HG03039 (cell line): Measurements from ENCODE around the gene POLR3C.
A peak's percentile ranks its signal among the peaks of the same experiment; 100 is the strongest.

Experiments used
- ATAC-seq: cut with Tn5 transposase; IDR thresholded peaks from one replicate; pipeline ENCODE4 v1.9.1; 2021; ENCODE audit warnings: mild to moderate bottlenecking, moderate library complexity; ENCODE audit not compliant: unreplicated experiment

The POLR3C gene

DNA sequence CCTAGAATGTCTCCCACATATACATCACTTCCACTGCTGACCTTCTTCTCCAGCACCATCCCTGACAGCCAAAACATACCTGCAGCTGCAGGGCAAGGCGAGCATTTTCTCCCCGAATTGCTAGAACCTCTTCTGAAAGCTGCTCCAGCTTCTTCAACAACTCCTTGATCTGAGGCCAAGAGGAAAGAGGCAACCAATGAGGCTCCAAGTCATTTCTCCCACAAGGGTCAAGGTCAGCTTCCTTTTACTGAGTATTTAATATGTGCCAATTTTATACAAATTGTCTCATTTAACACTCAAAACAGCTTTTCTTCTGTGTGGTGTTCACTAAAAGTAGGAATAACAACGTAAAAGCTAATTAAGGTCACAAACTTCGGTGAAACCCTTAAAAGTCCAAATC lies 44.2 kb downstream of the POLR3C start:
- no peak for ATAC-seq

DNA sequence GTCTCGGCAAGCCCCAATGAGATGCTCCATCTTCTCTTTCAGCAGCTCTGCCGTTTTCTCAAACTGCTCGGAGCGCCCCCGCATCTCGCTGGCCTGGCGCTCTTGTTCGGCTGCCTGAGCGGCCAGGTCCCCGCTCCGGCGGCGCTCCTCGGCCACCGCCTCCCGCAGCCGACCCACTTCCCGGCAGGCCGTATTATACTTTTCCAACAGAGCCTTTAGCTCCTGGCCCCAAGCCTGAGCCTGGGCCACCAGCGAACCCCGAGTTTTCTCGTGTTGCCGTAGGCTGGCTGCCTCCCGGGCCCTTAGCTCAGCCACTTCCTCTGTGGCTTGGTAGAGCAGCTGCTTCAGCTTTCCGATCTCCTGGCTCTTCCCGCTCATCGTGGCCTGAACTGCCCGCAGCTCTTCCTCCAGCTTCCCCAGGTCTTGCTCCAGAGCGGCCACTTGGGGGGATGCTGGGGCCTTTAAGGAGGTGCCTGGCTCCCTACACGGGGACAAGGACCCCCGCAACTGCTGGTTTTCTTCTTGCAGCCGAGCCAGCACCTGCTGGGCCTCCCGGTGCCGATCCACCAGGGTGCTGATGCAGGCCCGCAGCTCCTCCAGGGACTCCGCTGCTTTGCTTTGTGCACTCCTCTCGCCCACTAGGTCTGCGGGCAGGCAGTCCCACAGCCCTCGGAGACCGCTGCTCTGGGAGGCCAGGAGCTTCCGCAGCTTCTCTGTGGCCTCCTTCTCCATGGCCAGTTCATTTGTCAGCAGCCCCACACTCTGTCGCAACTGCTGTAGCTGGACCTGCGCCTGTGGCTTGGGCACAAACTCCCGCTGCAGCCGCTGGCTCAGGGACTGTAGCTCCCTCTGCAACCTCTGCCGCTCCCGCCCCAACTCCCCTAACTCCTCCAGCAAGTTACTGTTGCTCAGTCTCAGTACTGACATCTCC lies 48.3 kb downstream of the POLR3C start:
- no peak for ATAC-seq

DNA sequence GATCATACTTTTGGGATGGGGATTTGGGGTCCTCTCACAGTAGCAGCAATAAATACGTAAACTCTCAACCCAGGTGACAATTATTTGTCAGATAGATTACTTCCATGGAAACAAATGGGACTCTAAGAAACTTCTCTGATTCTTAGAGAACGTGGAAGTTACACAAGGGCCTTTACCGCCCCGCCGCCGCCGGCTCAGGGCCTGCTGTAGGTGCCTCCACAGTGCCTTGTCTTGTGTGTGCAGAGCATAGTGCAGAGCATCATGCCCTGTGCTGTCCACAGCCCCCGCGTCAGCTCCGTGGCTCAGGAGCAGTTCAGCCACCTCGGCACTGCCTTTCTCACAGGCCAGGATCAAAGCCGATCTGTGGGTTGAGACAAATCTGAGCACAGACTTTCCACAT lies 50.6 kb downstream of the POLR3C start:
- ATAC-seq: no peak

DNA sequence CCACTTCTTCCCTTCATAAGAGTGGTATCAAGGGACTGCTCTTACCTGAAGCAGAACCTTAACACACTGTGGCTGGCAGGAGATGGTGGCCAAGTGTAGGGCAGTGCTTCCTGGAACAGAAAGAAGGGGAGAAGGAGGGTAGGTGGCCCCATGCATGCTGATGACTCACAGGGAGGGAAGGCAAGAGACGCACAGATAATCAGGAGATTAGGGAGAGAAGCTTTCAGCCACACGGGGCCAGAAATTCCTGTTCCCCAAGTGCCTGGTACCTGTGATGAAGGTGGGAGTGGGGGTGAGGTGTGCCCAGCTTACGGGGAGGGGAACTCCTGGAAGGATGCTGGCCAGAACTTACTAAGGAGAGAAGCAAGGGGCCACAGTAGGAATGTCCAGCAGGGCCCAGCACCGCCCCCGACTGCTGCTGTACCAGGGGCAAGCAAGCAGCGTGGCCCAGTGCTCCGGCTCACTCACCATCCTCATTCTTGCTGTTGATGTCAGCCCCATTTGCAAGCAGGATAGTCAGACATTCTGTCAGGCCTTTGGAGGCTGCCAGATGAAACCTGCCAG lies 54.0 kb downstream of the POLR3C start:
- no peak for ATAC-seq

DNA sequence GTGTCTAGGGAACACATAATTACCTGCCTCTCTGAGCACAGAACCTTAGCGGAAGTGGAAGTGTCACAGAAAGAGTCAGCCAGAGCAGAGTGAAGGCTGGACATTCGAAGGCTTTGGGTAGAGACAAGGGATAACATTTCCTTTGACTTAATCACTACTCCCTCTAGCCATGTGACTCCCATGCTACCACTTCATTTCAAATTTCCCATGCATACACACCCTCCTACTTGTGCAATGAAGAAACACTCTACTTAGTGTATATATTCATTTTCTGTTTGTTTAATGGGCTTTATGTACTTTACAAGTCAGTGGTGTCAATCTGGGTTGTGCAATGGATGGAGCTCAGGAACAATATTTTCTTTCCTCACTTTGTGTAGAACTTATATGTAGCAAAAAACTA lies 54.7 kb downstream of the POLR3C start:
- no peak for ATAC-seq

DNA sequence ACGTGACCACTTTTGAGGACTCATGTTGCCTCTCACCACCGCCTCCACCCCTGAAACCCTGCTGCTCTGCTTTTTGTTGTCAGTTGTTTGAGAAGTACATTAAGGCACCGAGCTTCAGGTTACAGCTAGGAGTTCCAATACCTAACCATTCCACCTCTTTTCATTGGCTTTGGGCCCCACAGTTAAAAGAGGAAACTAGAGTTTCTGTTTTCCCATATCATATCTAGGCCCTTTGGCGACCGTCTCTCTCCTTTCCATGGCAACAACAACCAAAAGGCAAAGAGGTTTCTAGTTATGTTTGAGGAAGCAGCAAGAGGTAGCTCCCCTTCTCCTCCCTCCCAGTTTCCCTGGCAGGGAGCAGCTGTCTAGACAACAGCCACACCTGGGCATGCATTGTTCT lies 55.8 kb downstream of the POLR3C start:
- ATAC-seq: no peak

DNA sequence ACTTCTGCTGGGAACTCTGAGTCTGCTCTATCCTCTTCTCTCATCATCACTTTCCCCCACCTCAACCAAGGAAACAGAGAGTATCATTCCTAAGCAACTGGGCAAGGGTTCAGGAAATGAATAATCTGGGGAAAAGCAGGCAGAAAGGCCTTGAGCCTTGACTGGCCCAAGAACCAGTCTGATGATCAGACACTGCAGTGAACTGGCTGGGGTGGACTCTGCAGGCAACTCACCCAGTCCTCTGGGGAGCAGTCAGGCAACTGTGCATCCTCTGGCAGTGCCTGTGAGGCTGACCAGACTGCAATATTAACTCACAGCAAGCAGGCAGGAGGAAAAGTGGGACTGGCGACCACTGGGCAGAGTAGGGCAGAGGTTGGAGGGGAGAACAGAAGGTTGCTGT lies 60.7 kb downstream of the POLR3C start:
- no peak for ATAC-seq

DNA sequence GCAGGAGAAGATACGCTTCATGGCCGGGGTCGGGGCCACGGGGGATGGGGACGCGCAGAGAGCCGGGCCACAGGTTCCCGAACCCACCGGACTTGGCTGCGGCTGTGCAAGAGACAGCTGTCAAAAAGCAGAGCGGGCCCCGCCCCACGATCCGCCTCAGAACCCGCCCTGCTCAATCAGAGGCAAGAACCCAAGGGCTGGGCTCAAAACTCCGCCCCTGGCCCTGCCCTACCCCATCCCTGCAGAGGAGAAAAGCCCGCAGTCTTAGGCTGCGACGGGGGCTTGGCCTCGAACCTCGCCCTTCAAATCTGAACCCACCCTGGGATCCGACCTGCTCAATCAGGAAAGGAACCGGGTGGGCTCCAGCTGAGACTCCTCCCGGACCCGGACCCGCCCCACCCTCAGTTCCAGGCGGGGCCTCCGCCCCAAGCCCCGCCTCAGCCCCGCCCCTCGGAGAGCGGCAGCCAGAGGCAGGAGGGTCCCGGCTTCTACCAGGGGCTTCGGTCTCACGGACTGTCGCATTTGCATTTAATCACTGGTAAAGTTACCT lies 61.8 kb downstream of the POLR3C start, which contains the start of gene ANKRD35:
Gene ANKRD35 (minus strand): TSS at position 129 of the 550 bp plus-strand sequence. CDS start 108 bp downstream, at position 21.
- ATAC-seq: peak; percentile 96

DNA sequence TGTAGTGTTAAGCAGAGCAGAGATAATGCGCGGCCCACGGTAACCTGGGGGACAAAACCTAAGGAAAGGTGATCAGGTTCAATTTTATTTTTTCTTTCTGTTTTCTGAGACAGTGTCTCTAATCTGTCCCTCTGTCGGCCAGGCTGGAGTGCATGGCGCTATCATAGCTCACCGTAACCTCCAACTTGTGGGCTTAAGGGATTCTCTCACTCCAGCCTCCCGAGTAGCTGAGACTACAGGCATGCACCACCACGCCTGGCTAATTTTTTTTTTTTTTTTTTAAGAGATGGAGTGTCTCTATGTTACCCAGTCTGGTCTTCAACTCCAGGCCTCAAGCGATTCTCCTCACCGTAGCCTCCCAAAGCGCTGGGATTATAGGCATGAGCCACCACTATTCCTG lies 62.4 kb downstream of the POLR3C start:
- no peak for ATAC-seq

DNA sequence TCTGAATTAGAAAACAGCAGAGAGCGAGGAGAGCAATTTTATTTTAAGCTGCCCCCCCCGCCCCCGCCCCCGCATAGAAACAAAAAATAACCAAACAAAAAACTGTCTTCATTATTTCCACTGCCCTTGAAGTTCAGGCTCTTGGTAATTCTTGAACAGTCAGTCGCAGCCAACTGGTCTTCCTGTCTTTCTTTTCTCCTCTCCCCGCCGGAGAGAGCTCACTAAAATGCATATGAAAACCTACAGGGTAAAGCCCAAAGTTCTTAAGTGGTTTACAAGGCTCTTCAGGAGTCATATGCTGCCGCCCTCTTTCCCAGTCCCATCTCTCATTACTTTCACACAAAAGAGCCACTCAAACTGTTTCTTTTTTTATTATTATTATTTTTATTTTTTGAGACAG lies 62.8 kb downstream of the POLR3C start:
- ATAC-seq: no peak

DNA sequence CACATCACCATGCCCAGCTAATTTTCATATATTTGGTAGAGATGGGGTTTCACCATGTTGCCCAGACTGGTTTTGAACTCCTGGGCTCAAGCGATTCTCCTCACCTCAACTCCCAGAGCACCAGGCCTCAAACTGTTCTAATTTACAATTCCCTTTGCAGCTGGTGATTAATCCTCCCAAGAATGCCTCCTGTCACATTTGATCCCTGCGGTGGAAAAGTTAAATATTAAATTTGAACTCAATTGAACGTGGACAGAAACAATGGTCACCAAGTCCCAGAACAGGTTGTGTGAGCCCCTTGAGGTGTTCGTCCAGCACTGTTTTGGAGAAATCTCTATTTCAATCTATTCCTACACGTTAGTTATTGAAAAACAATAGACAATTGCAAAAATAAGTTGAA lies 63.6 kb downstream of the POLR3C start:
- ATAC-seq: no peak

DNA sequence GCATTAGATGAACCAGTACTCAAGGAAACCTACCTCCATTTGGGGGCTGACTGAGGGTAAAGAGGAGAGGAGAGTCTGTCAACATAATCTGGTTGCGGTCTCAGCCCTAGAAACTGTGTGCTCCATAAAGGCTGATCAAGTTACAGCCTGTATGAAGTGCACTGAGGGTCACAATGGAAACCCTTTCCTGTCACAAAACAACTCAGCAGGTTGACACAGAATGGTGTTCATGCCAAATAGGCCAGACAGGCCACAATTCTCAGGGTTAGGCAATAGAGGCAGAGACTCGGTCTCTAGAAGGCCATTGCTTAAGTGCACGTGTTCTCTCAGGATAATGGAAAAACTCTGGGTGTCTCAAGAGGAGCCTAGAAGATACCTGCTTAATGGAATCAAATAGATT lies 65.7 kb downstream of the POLR3C start:
- ATAC-seq: no peak

DNA sequence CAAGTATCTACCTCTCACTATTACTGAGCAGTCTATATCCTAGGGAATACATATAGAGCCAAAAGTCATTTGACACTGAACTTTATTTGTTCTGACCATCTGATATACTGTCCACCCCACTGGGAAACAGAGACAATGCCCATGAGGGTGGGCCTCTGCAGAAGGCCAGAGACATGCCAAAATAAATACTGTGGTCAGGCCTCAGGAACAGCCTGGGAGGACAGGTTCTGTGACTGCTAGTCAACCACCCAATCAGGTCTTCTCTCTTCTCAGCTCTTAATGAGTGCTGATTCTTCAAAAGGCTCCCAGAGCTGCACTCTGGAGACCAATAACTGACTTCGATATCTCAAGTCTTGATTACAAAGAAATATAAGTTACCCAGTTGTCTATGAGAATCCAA lies 67.1 kb downstream of the POLR3C start:
- ATAC-seq: no peak

DNA sequence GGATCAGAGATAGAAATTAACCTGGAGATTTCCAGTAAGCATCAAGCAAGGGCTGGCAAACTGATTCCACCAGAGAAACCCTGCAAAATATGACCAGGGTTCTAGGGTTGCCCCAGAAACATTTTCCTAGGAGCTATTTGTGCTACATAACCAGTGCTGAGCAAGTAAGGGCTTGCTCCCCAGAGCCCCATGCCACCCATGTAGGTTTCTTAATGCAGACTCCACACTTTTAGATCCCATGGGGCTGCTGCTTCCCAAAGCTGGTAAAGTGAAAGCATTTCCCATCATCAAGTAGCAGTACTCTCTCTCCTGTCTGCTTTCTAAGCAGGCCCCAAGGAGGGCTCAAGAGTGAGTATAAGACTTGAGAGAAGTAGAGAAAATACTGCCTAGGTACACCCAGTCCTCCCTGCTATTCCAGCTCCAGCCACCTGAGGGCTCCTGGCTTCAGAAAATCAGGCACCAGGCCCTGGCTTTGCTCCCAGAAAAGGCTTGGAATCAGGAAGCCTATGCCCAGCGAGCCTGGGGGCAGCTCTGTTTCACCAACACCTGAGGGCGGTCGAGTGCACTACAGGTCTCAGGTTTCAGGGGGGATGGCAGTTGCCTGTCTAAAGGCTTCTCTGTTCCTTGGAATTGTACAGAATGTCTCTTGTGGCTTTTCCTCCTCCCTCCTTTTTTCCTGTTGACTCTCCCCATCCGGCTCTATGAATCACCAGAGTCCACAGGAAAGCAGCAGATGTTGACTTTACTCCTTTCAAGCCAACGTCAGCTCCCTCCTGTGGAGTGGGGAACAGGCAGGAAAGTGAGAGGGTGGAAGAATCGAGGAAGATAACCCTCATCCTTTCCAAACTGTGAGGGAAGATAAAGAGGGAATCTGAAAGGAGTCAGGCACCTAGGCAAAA lies 67.8 kb downstream of the POLR3C start:
- ATAC-seq: no peak

DNA sequence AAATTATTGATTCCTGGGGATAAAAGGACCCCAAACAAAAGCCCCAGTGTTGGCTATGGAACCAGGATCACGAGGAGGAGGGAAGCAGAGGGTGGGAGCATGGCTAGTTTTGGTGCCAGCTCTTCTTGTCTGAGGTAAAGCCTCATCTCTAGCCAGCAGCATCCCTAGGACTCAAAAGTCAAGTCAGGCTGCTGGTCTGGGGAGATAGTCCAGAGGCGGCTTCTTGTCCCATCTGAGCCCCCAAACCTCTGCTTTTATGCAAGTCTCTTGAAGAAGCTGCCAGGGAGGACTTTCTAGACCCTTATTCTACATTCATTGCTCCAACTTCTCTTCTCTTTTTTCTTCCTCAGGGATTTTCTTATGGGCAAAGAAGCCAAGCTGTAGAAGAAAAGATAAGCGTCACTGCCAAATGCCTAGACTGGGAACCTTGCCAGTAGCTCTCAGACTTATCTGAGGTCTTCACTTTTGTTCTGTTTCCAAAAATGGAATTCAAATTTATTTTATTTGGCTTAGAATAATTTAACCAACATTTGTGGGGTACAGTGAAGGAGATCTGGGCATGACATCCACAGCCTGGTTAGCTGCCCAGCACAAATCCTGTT lies 68.6 kb downstream of the POLR3C start:
- ATAC-seq: no peak

DNA sequence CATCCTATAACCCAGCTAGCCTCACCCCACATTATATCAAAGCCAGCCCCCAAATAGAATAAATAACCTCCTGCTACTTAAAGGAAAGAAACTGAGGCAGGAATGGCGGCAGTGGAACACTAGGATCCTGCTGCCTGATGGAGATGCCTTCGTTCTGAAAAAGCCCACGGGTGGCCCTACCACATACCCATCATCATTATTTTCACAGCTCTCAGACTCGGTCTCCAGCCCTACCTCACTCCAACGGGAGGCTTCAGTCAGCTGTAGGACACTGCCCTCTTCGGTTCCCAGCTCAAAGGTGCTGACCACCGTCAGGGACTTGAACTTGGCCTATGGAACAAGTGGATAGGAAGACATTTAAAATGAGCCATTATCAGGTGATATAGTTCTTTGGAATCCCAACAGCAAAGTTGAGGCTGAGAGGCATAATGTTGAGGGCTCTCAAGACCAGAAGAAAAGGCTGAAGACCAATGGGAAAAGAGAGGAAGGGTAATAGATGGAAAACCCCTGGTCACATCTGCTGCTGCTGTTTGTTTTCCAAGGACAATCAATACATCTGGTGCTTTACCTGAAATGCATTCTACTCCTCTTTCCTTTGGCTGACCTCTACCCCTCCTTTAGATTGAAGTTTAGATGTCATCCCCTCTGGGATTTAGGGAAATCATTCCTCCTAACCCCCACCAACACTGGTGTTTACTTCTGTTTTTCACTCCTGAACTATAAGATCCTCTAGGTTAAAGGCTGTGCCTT lies 69.5 kb downstream of the POLR3C start:
- no peak for ATAC-seq
